Measurements from ENCODE around the gene DPM1. TPM values are rescaled to one million over a fixed set of nuclear protein-coding genes. Genes with fewer than 3 reads are reported as not detected.

DPM1 gene
- total and polyA plus RNA-seq, 2 donors (not counting 3 experiments of a cell fraction or from before 2014, with no cell fraction given): 33.9 to 41.9 TPM

GRCh38 chr20:50900261-50900660 lies 58.1 kb downstream of the DPM1 start:
- Histone ChIP-seq H3K27ac (ENCODE audit: insufficient read depth, low read depth, low read length) (no peak overlapping the region), H3K27me3 (ENCODE audit: control insufficient read depth in 2 of 2, insufficient read depth in 2 of 2, low read length in 2 of 2) (no peaks in the 10 kb centered on the region), H3K9me1 (replicated peaks; ENCODE audit: control insufficient read depth, extremely low read depth, insufficient read depth, low read length) (no peaks in the 10 kb centered on the region), H2AFZ (ENCODE audit: low read depth, low read length) (no peak overlapping the region), H3K36me3 (ENCODE audit: control insufficient read depth in 2 of 2, extremely low read depth in 1 of 2, insufficient read depth in 2 of 2, low read length in 2 of 2) (peaks cover 15 to 21% of the 10 kb centered on the region in 2 experiments), H3K9ac (replicated peaks; ENCODE audit: extremely low read depth, insufficient read depth, low read length) (no peak overlapping the region), H3K79me2 (ENCODE audit: control insufficient read depth, insufficient read depth, low read length) (peaks cover 62% of the 10 kb centered on the region), H3K4me1 (ENCODE audit: control insufficient read depth, extremely low read depth, insufficient read depth, low read length) (no peaks in the 10 kb centered on the region), H3K4me2 (ENCODE audit: insufficient read depth, low read length) (no peak overlapping the region), H4K20me1 (replicated peaks; ENCODE audit: control insufficient read depth, extremely low read depth, insufficient read depth, low read length) (peaks cover 8% of the 10 kb centered on the region), H3K9me3 (replicated peaks; ENCODE audit: control insufficient read depth, insufficient read depth, low read length) (no peaks in the 10 kb centered on the region), H3K4me3 (replicated peaks in 1 of 3; ENCODE audit: insufficient read depth in 1 of 3, low read depth in 1 of 3, low read length in 3 of 3) (no peak overlapping the region)
- POLR2A ChIA-PET: no interaction called here
- dilution Hi-C loops (cut with MboI; ENCODE audit: extremely low pct_ligation_motif_present, low sequenced_read_pairs): no loop called here
- no peak for TF ChIP-seq POLR2AphosphoS5 (IDR thresholded peaks at IDR 0.05; ENCODE audit: insufficient read depth, low read depth, low read length)
- no peak for TF ChIP-seq MAX (IDR thresholded peaks at IDR 0.05; ENCODE audit: insufficient read depth, insufficient read length)
- peak; percentile 9 for TF ChIP-seq JUN (IDR thresholded peaks at IDR 0.05; ENCODE audit: borderline replicate concordance, insufficient read depth, insufficient read length, low read depth)
- BruUV-seq (replicated peaks): no TSS peak
- intact Hi-C loops (cut with micrococcal nuclease): no loop called here
- CTCF ChIA-PET: no interaction called here
- FAIRE-seq (no peak), DNase-seq (ENCODE audit: low read depth, low spot score) (no peak)

GRCh38 chr20:50898475-50898874 lies 59.9 kb downstream of the DPM1 start:
- Histone ChIP-seq H4K20me1 (replicated peaks; ENCODE audit: control insufficient read depth, extremely low read depth, insufficient read depth, low read length) (peaks cover 8% of the 10 kb centered on the region), H3K9me1 (replicated peaks; ENCODE audit: control insufficient read depth, extremely low read depth, insufficient read depth, low read length) (no peaks in the 10 kb centered on the region), H3K9ac (replicated peaks; ENCODE audit: extremely low read depth, insufficient read depth, low read length) (no peak overlapping the region), H2AFZ (ENCODE audit: low read depth, low read length) (no peak overlapping the region), H3K9me3 (replicated peaks; ENCODE audit: control insufficient read depth, insufficient read depth, low read length) (no peaks in the 10 kb centered on the region), H3K4me2 (ENCODE audit: insufficient read depth, low read length) (no peak overlapping the region), H3K36me3 (ENCODE audit: control insufficient read depth in 2 of 2, extremely low read depth in 1 of 2, insufficient read depth in 2 of 2, low read length in 2 of 2) (peaks cover 24 to 29% of the 10 kb centered on the region in 2 experiments), H3K4me3 (replicated peaks in 1 of 3; ENCODE audit: insufficient read depth in 1 of 3, low read depth in 1 of 3, low read length in 3 of 3) (no peak overlapping the region), H3K27ac (ENCODE audit: insufficient read depth, low read depth, low read length) (no peak overlapping the region), H3K27me3 (ENCODE audit: control insufficient read depth in 2 of 2, insufficient read depth in 2 of 2, low read length in 2 of 2) (no peaks in the 10 kb centered on the region), H3K79me2 (ENCODE audit: control insufficient read depth, insufficient read depth, low read length) (peaks cover 46% of the 10 kb centered on the region), H3K4me1 (ENCODE audit: control insufficient read depth, extremely low read depth, insufficient read depth, low read length) (no peaks in the 10 kb centered on the region)
- intact Hi-C loops (cut with micrococcal nuclease): no loop called here
- CTCF ChIA-PET: no interaction called here
- POLR2A ChIA-PET: no interaction called here
- no peak for TF ChIP-seq MAX (IDR thresholded peaks at IDR 0.05; ENCODE audit: insufficient read depth, insufficient read length)
- TF ChIP-seq CTCF (IDR thresholded peaks at IDR 0.05; ENCODE audit: extremely low read depth in 1 of 2, insufficient read depth in 1 of 2, low read depth in 1 of 2, low read length in 2 of 2): no peak
- TF ChIP-seq POLR2A (IDR thresholded peaks at IDR 0.05; ENCODE audit: low read depth, low read length): no peak
- TF ChIP-seq POLR2AphosphoS5 (IDR thresholded peaks at IDR 0.05; ENCODE audit: insufficient read depth, low read depth, low read length): no peak
- TF ChIP-seq GATA2 (IDR thresholded peaks at IDR 0.05; ENCODE audit: insufficient read depth, insufficient read length, low read depth, low read length): no peak
- TF ChIP-seq EZH2 (IDR thresholded peaks at IDR 0.05; ENCODE audit: borderline replicate concordance, low read depth, low read length, severe bottlenecking): no peak
- TF ChIP-seq FOS (IDR thresholded peaks at IDR 0.05; ENCODE audit: borderline replicate concordance, insufficient read depth, low read length): no peak
- TF ChIP-seq JUN (IDR thresholded peaks at IDR 0.05; ENCODE audit: borderline replicate concordance, insufficient read depth, insufficient read length, low read depth): no peak
- TF ChIP-seq MYC (IDR thresholded peaks at IDR 0.05; ENCODE audit: low read depth, low read length): no peak
- BruUV-seq (replicated peaks): no TSS peak
- FAIRE-seq (no peak), DNase-seq (ENCODE audit: low read depth, low spot score) (no peak)
- dilution Hi-C loops (cut with MboI; ENCODE audit: extremely low pct_ligation_motif_present, low sequenced_read_pairs): no loop called here
